ENCODE results near the gene G6PC2. TPM values are rescaled to one million over a fixed set of nuclear protein-coding genes. Genes with fewer than 3 reads are reported as not detected.
A peak's percentile ranks its signal among the peaks of the same experiment; 100 is the strongest.
"Not testable (repeated sequence)": the region's sequence is repeated elsewhere in the genome, so short reads cannot be mapped to it uniquely, and the experiment has no call there.

Gene G6PC2
- total RNA-seq = under 0.01 TPM

- DNase-seq (ENCODE audit: low read depth in 2 of 3, low spot score in 2 of 3) = no peak
These were observed at the start of gene G6PC2 for GRCh38 chr2:168901003-168901402. Gene G6PC2 (plus strand): TSS chr2:168901291. CDS start chr2:168901332, 41 bp downstream.

GRCh38 chr2:168851674-168852320 lies 49.3 kb upstream of the G6PC2 start:
- DNase-seq (ENCODE audit: low read depth in 2 of 3, low spot score in 2 of 3) = peak in 2 of 3 donors; percentile 92 to 98

GRCh38 chr2:168852481-168852880 lies 48.6 kb upstream of the G6PC2 start:
- no peak for DNase-seq (ENCODE audit: low read depth in 2 of 3, low spot score in 2 of 3)

- no peak for DNase-seq (ENCODE audit: low read depth in 2 of 3, low spot score in 2 of 3)
These were observed 47.6 kb upstream of the G6PC2 start for GRCh38 chr2:168853471-168853870.

DNA sequence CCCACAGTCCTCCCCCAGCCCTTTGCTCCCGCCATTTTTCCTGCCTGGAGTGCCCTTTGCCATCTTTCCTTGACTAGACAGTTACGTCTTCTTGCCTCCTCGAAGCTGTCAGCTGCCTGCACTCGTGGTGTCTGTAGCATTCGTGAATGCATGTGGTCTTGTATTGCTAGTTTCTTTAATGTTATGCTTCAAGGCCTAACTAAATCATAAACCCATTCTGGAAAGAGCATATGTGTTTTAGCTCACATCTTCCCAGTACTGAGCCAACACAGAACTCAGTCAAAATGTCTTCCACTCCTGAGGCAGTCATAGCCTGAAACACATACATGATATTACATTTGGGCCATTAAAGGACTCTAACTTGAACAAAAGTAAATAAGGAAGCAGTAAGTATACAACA lies 46.4 kb upstream of the G6PC2 start:
- no peak for DNase-seq (ENCODE audit: low read depth in 2 of 3, low spot score in 2 of 3)

DNA sequence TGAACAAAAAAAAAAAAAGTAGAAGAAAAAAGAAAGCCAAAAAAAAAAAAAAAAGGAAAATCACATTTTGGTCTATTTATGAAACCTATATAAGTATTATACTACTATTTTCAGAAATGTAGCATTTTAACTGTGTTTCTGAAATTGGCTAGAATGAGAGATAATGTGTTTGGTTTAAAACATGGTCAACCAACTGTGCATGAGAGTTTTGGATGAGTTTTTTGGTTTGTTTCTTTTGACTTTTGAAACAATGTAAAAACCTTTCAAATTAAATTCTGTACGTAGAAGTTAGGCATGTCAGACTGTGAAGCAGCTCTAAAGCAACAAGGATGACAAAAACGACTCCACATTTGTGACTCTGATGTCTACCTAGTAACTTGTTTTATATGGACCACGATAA lies 45.5 kb upstream of the G6PC2 start:
- no peak for DNase-seq (ENCODE audit: low read depth in 2 of 3, low spot score in 2 of 3)

DNA sequence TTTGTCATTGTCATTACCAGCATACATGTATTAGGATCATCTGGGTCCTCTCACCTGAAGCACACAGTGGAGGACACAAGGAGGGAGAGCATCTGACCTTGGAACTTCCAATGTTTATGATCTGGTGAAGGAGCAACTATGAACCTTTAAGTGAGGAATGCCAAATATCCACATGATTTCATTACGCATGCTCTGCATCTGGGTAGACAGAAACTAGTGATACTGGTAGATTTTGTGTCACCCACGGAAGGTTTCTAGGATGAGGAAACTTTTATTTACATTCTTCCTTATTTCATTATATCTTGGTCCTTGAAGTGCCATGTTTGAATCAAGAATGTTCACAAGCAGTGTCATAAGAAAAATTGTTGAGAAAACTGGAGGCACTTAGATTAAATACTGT lies 42.9 kb upstream of the G6PC2 start:
- DNase-seq (ENCODE audit: low read depth in 2 of 3, low spot score in 2 of 3) = no peak

DNA sequence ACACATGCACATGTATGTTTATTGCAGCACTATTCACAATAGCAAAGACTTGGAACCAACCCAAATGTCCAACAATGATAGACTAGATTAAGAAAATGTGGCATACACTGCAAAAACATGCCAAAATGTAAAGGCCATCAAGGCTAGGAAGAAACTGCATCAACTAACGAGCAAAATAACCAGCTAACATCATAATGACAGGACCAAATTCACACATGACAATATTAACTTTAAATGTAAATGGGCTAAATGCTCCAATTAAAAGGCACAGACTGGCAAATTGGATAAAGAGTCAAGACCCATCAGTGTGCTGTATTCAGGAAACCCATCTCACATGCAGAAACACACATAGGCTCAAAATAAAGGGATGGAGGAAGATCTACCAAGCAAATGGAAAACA lies 33.9 kb upstream of the G6PC2 start:
- not testable (repeated sequence) for DNase-seq (ENCODE audit: low read depth in 2 of 3, low spot score in 2 of 3)

DNA sequence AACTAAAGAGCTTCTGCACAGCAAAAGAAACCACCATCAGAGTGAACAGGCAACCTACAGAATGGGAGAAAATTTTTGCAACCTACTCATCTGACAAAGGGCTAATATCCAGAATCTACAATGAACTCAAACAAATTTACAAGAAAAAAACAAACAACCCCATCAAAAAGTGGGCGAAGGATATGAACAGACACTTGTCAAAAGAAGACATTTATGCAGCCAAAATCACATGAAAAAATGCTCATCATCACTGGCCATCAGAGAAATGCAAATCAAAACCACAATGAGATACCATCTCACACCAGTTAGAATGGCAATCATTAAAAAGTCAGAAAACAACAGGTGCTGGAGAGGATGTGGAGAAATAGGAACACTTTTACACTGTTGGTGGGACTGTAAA lies 30.7 kb upstream of the G6PC2 start:
- DNase-seq (ENCODE audit: low read depth in 2 of 3, low spot score in 2 of 3) = not testable (repeated sequence)

GRCh38 chr2:168870824-168871223 lies 30.3 kb upstream of the G6PC2 start:
- not testable (repeated sequence) for DNase-seq (ENCODE audit: low read depth in 2 of 3, low spot score in 2 of 3)

DNA sequence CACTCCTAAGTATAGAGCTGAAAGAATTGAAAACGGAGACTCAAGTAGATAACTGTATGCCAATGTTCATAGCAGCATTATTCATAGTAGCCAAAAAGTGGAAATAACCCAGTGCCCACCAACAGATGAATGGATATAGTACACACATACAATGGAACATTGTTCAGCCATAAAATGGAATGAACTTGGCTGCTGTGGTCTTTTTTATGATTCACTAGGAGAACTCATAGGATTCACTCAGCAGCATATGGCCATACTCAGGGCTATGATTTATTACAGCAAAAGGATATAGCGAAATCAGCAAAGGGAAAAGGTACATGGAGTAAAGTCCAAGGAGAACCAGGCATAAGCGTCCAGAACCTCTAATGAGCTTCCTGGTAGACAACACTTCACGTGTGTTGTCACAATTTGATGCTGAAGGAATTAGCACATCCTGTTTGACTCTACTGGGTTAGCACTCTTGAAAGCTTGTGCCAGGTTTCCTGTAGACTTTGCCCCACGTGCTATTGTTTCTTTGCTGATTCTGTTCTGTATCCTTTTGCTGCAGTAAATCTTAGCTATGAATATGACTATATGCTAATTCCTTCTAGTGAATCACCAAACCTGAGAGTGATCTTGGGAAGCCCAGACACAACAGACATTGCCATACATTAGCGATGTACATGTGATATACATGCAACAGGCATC lies 26.6 kb upstream of the G6PC2 start:
- no peak for DNase-seq (ENCODE audit: low read depth in 2 of 3, low spot score in 2 of 3)

DNA sequence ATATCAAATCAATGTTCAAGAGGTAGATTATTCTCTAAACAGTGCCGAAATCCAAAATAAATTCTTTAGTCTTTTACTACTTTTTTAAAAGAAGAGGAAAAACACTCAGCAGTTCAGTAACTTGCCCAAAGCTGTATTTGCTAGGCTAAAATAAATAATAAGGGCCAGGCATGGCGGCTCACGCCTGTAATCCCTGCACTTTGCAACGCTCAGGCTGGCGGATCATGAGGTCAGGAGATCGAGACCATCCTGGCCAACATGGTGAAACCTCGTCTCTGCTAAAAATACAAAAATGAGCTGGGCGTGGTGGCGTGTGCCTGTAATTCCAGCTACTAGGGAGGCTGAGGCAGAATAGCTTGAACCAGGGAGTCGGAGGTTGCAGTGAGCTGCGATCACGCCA lies 18.9 kb upstream of the G6PC2 start:
- DNase-seq (ENCODE audit: low read depth in 2 of 3, low spot score in 2 of 3) = not testable (repeated sequence)

DNA sequence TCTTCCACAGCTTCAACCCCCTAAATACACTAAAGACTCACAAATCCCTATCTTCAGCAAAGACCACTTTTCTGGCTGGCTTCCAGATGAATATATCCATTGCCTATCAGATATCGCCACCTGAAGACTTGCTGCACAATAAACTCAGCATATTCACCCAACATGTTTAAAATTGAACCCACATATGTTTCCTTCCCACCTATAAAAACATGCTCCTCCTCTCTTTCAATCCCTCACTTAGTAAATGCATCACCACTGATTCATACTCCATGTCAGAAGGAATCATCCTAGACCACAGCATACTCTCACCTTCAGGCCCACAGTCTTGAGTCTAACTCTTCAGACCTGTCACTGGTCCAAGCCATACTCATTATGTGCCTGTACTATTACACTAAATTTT lies 16.1 kb upstream of the G6PC2 start:
- no peak for DNase-seq (ENCODE audit: low read depth in 2 of 3, low spot score in 2 of 3)

DNA sequence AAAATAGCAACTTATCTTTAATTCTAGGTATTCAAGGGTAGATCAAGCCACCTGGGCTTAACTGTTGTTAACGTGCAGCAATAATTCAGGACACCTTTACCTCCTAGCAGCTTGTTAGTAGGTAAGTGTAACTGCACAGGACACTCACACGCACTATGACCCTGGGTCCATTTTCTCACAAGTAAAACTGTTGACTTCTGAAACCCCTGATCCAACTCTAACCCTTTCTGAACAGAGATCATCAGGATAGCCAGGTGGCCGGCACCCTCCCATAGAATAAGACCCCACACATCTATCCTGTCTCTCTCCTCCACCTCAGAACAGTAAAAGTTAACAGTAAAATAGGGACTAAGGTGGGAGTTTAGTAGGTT lies 11.5 kb upstream of the G6PC2 start:
- no peak for DNase-seq (ENCODE audit: low read depth in 2 of 3, low spot score in 2 of 3)

DNA sequence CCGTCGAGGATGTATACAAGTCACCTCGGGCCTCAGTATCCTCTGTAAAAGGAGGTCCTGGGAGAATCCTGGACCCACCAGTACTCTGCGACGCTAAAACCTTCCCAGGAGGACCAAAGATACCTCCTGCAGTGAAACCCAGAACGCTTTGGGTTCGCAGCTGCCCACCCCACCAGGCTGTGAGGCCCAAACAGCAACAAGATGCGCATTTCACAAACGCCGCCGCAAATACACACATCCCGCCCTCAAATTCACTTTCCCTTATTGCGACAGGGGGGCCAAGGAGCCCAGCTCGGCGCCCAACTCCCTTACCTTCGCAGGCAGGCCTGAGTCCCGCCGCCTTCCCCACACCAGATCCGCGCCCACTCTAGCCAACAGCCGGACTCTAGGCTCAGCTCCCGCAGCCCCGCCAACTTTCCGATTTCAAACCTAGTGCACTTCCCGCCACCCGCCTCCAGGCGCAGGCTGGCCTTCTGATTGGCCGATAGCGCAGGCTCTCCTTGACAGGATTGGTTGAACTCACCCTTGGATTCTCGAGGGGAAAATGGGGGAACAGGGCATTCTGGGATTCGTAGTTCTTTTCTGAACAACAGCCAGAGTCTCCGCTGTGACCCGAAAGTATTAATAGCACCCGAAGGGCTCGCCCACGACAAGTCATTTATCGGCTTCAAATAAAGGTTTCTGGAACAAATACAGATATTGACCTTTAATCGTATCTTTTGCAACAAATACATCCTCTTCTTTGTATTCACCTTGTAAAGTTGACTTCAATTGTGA lies 10.9 kb upstream of the G6PC2 start, which contains the start of gene SPC25:
TSS of gene SPC25 (minus strand) at position 425 of the 777 bp plus-strand sequence. CDS start 911 bp downstream, outside the sequence.
- peak; percentile 50 to 96 (median 88) for DNase-seq (ENCODE audit: low read depth in 2 of 3, low spot score in 2 of 3)

DNA sequence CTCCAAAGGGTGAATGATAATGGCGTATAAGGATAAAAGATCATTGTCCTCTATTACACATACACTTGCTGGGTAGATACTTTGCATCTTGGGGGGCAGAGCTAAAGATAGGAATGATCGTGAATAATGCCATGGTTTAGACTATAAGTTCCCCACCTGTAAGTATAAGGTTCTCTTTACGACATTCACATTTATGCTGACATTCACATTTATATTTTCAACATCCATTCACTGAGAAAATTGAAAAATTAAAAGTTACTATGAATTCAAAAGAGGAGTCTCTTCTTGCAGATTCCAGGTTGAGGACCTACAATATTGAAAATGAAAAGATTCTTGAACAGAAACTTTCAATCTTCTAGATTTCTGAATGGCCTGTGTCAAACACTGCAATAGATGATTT lies 8.8 kb upstream of the G6PC2 start:
- DNase-seq (ENCODE audit: low read depth in 2 of 3, low spot score in 2 of 3) = no peak

DNA sequence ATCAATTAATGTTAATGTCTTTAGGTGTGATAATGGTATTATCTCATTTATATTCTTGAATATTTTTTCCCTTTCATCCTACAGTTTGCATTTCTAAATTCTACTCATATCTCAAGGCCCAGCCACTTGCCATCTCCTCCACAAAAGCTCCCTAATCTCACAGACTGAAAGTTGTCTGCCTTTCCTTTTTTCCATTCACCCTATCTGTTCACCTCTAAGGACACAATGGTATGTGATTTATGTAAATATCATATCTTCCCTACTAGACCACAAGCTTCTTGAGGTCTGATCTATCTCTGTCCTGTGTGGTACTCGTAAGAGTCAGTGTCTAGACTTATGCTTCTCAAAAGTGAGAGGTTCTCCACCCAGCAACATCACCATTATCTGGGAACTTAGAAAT lies 7.0 kb upstream of the G6PC2 start:
- no peak for DNase-seq (ENCODE audit: low read depth in 2 of 3, low spot score in 2 of 3)

GRCh38 chr2:168894720-168895119 lies 6.4 kb upstream of the G6PC2 start:
- DNase-seq (ENCODE audit: low read depth in 2 of 3, low spot score in 2 of 3) = no peak

GRCh38 chr2:168895771-168896170 lies 5.3 kb upstream of the G6PC2 start:
- DNase-seq (ENCODE audit: low read depth in 2 of 3, low spot score in 2 of 3) = no peak

DNA sequence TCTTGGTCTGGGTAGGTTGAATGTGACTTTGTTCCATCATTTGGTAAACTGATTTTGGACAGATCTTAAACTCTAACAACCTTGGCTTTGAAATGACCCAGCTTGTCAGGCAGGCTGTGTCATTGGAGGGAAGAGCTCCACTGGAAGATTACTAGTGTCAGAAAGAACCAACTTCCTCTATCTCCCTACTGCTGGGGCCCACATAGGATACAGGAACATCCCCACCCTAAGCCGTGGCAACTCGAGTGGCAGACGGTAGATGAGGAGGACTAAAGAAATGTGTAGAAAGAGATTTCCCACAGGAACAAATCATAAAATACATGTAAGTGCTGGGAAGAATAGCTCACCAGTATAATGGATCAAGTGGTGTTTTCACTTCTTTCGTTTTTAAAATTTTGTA lies 4.3 kb upstream of the G6PC2 start:
- no peak for DNase-seq (ENCODE audit: low read depth in 2 of 3, low spot score in 2 of 3)

DNA sequence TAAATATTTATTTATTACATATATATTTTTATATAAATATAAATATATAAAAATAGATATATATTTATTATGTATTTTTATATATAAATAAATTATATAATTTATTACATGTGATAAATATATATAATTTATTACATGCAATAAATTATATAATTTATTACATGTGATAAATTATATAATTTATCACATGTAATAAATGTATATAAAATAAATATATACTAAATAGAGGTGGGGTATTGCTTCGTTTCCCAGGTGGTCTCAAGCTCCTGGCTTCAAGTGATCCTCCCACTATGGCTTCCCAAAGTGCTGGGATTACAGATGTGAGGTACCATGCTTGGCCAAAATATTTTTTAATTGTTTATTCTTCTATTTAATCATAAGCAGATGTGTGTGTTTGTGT lies 3.6 kb upstream of the G6PC2 start:
- DNase-seq (ENCODE audit: low read depth in 2 of 3, low spot score in 2 of 3) = no peak

DNA sequence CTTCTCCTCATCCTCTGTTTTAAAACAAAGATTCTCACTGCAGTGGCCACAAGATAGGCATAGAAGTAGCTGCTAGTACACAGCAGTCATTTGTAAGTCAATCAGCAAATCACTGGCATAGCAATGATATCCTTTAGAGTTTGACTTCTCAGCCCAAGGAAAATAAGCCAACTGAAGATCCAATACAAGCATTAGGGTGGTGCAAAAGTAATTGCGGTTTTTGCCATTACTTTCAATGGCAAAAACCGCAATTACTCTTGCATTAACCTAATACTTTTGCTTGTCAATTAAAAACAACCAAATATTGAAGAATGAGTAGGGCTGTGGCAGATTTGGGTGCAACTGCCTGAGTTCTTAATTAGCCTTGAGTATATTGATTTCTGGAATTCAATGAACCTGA lies 2.8 kb downstream of the G6PC2 start:
- DNase-seq (ENCODE audit: low read depth in 2 of 3, low spot score in 2 of 3) = no peak
